ENCODE data around the gene KPNB1. TPM values are rescaled to one million over a fixed set of nuclear protein-coding genes. Genes with fewer than 3 reads are reported as not detected.

Gene KPNB1
- total RNA-seq, 1 experiment from 2014 or later: 742 TPM

DNA sequence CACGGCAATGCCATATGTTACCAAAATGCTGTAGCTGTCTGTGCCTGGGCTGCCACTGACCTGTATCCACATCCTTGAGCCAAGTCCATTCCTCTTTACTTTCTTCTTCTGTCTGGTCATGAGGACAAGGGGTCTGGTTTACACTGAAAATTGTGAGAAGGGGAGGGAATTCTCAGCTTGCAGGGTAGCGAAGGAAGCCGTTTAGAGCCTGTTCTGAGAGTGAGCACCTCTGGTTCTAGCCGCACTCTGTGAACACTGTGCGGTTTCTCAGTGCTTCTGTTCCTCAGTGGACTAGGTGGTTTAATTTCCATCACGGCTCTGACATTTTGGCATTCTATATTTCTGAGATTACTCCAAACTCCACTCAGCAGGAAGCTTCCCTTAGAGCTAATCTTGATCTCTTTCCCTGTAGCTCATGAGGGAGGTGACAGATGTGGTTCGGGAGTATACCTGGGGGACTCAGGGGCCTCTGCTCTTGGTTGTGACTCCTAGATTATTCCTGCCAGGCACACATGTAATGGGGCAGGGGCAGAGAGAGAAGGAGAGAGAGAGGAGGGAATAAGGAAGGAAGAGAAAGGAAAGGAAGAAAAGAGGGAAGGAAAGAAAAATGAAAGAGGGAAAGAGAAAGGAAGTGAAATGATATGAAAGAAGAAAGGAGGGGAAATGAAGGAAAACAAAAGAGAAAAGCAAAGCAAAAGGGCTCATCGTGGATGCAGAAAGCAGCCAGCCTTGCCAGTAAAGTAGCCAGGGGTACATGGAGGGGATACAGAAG is 69.1 kb downstream of the KPNB1 start:
- H3K23ac ChIP-seq (ENCODE audit: insufficient read length, low read depth, low read length): no peak overlapping the region
- H3K4me2 ChIP-seq (ENCODE audit: insufficient read depth, insufficient read length, low read length): no peak overlapping the region
- no peak overlapping the region; a peak in 1 of 7 replicates for H3K27ac Mint-ChIP-seq

More for the DNA sequence above, 69.1 kb downstream of the KPNB1 start:
- Mint-ChIP-seq H3K9me3 (no peaks in the 10 kb centered on the region), H3K27me3 (ENCODE audit: low read depth) (peaks cover 78% of the 10 kb centered on the region), H3K4me1 (peaks cover 26 to 36% of the 10 kb centered on the region in 2 experiments), H3K36me3 (ENCODE audit: insufficient read depth in 1 of 3, low read depth in 3 of 3) (no peaks in the 10 kb centered on the region), H3K4me3 (no peak overlapping the region)
- H3K18ac ChIP-seq (ENCODE audit: insufficient read length, low read depth, low read length): no peak overlapping the region
- no peak overlapping the region for H4K5ac ChIP-seq (ENCODE audit: insufficient read length, low read depth, low read length)
- no peak overlapping the region for H2BK12ac ChIP-seq (ENCODE audit: insufficient read length, low read depth, low read length)
- TF ChIP-seq, protein P1, sequence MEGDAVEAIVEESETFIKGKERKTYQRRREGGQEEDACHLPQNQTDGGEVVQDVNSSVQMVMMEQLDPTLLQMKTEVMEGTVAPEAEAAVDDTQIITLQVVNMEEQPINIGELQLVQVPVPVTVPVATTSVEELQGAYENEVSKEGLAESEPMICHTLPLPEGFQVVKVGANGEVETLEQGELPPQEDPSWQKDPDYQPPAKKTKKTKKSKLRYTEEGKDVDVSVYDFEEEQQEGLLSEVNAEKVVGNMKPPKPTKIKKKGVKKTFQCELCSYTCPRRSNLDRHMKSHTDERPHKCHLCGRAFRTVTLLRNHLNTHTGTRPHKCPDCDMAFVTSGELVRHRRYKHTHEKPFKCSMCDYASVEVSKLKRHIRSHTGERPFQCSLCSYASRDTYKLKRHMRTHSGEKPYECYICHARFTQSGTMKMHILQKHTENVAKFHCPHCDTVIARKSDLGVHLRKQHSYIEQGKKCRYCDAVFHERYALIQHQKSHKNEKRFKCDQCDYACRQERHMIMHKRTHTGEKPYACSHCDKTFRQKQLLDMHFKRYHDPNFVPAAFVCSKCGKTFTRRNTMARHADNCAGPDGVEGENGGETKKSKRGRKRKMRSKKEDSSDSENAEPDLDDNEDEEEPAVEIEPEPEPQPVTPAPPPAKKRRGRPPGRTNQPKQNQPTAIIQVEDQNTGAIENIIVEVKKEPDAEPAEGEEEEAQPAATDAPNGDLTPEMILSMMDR (conservative IDR thresholded peaks at IDR 0.05): no peak
- no CpG with 5 or more reads among the region's 8 CpGs for WGBS (ENCODE audit: extremely low coverage, insufficient read length, low lambda C conversion rate)
- no peak overlapping the region for H3K56ac ChIP-seq (ENCODE audit: insufficient read length, low read depth, low read length)
- H2BK5ac ChIP-seq (ENCODE audit: insufficient read length, low read length): no peak overlapping the region
- no peak overlapping the region for H3K27ac ChIP-seq (ENCODE audit: insufficient read length, low read depth, low read length)
- no peak for DNase-seq
- H2BK15ac ChIP-seq (ENCODE audit: low read depth, low read length): no peak overlapping the region
- H3K79me2 ChIP-seq (ENCODE audit: insufficient read depth, low read length): no peaks in the 10 kb centered on the region
- H2BK20ac ChIP-seq (ENCODE audit: low read depth, low read length, poor library complexity, severe bottlenecking): no peak overlapping the region
- H4K8ac ChIP-seq (replicated peaks; ENCODE audit: insufficient read length, low read depth, low read length): no peak overlapping the region
- no peak overlapping the region for H2AFZ ChIP-seq (ENCODE audit: low read length)
- no peak overlapping the region for H2BK120ac ChIP-seq (ENCODE audit: low read depth, low read length, poor library complexity, severe bottlenecking)
- H3K9me3 ChIP-seq (ENCODE audit: control insufficient read depth, low read depth, low read length): no peaks in the 10 kb centered on the region
- no peak overlapping the region for H4K91ac ChIP-seq (ENCODE audit: insufficient read length, low read depth, low read length)
- H3K4ac ChIP-seq (ENCODE audit: low read depth, low read length): no peak overlapping the region
- peaks cover 3% of the 10 kb centered on the region for H3K23me2 ChIP-seq (ENCODE audit: insufficient read length, low read depth, low read length, poor library complexity, severe bottlenecking)
- H2AK5ac ChIP-seq (ENCODE audit: insufficient read length, low read length): no peak overlapping the region
- H3K14ac ChIP-seq (ENCODE audit: insufficient read depth, low read length): no peak overlapping the region
- H3K9ac ChIP-seq (ENCODE audit: extremely low read depth, insufficient read length, low read length): no peak overlapping the region
- H3K4me1 ChIP-seq (ENCODE audit: insufficient read depth, low read length): no peaks in the 10 kb centered on the region
- H3T11ph ChIP-seq (ENCODE audit: low read length): no peak overlapping the region
- peaks cover 2% of the 10 kb centered on the region; the same call in 1 of the 2 replicates for H3K27me3 ChIP-seq (ENCODE audit: insufficient read depth, low read length)
- H4K20me1 ChIP-seq (ENCODE audit: control insufficient read depth, insufficient read depth, insufficient read length): no peaks in the 10 kb centered on the region
- H3K79me1 ChIP-seq (ENCODE audit: insufficient read depth, low read depth, low read length, poor library complexity, severe bottlenecking): no peaks in the 10 kb centered on the region
